HL-60 (cell line): Measurements from ENCODE around the gene ZNF76.

Experiments
- GABPA ChIP-seq: IDR thresholded peaks from 2 replicates; pipeline ENCODE4 v1.6.1; 2012; ENCODE audit warnings: low read depth
- POLR2AphosphoS5 ChIP-seq: IDR thresholded peaks from 2 replicates; pipeline ENCODE4 v1.6.1; 2012; ENCODE audit warnings: low read depth
- SPI1 ChIP-seq: IDR thresholded peaks from 2 replicates; pipeline ENCODE4 v1.6.1; 2012; ENCODE audit warnings: low read depth, mild to moderate bottlenecking, borderline replicate concordance
- TF ChIP-seq, protein P1 (sequence below): IDR thresholded peaks from one replicate; pipeline ENCODE4 v1.5.1; 2011; ENCODE audit warnings: low read length, control low read depth, inconsistent platforms; ENCODE audit not compliant: insufficient read depth
- TF ChIP-seq, protein P2 (sequence below): IDR thresholded peaks from 2 replicates; pipeline ENCODE4 v1.6.1; 2012; ENCODE audit warnings: low read depth; ENCODE audit not compliant: insufficient replicate concordance

DNA sequence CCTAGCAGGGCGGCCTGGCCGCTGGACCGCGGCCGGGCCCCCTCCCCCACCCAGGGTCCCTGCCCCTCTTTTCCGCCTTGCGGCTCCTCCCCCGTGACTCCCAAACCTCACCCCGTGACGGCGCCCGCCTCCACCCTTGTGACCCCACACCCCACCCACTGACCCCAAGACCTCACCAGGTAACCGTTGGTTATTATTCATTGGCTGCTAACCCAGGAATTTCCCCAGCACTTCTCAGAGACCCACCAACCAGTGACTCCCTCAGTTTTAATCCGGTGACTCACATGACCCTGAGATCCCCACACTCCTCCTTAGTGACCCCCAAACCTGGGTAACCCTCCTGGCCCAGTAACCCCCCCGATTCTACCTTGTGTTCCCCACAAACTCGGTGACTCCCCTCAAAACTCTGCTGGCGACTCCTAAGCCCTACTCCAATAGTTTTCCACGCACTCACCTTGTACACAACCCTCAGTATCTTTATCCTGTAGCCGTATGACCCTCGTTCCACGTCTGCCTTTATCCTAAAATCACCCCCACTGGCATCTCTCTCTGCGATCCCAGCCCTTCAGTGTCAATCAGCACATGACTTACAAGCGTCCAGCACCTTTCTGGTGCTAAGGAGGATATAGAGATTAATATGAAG, 534 bp downstream of the ZNF76 start:
- TF ChIP-seq, protein P1, sequence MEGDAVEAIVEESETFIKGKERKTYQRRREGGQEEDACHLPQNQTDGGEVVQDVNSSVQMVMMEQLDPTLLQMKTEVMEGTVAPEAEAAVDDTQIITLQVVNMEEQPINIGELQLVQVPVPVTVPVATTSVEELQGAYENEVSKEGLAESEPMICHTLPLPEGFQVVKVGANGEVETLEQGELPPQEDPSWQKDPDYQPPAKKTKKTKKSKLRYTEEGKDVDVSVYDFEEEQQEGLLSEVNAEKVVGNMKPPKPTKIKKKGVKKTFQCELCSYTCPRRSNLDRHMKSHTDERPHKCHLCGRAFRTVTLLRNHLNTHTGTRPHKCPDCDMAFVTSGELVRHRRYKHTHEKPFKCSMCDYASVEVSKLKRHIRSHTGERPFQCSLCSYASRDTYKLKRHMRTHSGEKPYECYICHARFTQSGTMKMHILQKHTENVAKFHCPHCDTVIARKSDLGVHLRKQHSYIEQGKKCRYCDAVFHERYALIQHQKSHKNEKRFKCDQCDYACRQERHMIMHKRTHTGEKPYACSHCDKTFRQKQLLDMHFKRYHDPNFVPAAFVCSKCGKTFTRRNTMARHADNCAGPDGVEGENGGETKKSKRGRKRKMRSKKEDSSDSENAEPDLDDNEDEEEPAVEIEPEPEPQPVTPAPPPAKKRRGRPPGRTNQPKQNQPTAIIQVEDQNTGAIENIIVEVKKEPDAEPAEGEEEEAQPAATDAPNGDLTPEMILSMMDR, result no peak
- TF ChIP-seq, protein P2, sequence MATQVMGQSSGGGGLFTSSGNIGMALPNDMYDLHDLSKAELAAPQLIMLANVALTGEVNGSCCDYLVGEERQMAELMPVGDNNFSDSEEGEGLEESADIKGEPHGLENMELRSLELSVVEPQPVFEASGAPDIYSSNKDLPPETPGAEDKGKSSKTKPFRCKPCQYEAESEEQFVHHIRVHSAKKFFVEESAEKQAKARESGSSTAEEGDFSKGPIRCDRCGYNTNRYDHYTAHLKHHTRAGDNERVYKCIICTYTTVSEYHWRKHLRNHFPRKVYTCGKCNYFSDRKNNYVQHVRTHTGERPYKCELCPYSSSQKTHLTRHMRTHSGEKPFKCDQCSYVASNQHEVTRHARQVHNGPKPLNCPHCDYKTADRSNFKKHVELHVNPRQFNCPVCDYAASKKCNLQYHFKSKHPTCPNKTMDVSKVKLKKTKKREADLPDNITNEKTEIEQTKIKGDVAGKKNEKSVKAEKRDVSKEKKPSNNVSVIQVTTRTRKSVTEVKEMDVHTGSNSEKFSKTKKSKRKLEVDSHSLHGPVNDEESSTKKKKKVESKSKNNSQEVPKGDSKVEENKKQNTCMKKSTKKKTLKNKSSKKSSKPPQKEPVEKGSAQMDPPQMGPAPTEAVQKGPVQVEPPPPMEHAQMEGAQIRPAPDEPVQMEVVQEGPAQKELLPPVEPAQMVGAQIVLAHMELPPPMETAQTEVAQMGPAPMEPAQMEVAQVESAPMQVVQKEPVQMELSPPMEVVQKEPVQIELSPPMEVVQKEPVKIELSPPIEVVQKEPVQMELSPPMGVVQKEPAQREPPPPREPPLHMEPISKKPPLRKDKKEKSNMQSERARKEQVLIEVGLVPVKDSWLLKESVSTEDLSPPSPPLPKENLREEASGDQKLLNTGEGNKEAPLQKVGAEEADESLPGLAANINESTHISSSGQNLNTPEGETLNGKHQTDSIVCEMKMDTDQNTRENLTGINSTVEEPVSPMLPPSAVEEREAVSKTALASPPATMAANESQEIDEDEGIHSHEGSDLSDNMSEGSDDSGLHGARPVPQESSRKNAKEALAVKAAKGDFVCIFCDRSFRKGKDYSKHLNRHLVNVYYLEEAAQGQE, result no peak
- TF ChIP-seq GABPA (no peak), POLR2AphosphoS5 (no peak), SPI1 (no peak)
